Measurements from ENCODE around the gene TMEM140. TPM values are rescaled to one million over a fixed set of nuclear protein-coding genes. Genes with fewer than 3 reads are reported as not detected.
A peak's percentile ranks its signal among the peaks of the same experiment; 100 is the strongest.

TMEM140 gene
- polyA plus RNA-seq, 2 donors, result 1.3 to 1.9 TPM

DNA sequence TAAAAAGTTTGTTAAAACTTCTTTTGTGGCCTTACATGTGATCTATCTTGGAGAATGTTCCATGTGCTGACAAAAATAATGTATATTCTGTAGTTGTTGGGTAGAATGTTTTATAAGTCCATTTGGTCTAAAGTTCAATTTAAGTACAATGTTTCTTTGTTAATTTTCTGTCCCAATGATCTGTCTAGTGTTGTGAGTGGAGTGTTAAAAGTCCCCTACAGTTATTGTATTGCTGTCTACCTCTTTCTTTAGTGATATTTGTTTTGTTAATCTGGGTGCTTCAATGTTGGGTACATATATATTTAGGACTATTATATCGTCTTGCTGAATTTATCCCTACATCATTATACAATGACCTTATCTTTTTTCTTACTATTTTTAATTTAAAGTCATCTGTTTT, 6.9 kb downstream of the TMEM140 start:
- WGBS, 2 donors, result 82 to 90% methylated on average over 1 of the region's 1 CpG
- H3K27me3 ChIP-seq (ENCODE audit: control insufficient read depth in 1 of 2, insufficient read depth in 2 of 2, low read length in 2 of 2), result no peaks in the 10 kb centered on the region
- H3K4me1 ChIP-seq (ENCODE audit: control insufficient read depth in 2 of 2, insufficient read depth in 2 of 2, low read length in 1 of 2), result peaks cover 0 to 2% of the 10 kb centered on the region in 2 donors
- no peak overlapping the region for H3K27ac ChIP-seq (ENCODE audit: low read depth in 2 of 2, low read length in 1 of 2)
- no peak overlapping the region for H3K4me3 ChIP-seq (ENCODE audit: low read depth in 1 of 2, low read length in 2 of 2)
- H3K9me3 ChIP-seq (ENCODE audit: control insufficient read depth in 2 of 2, insufficient read depth in 1 of 2, low read depth in 1 of 2, low read length in 1 of 2), result peaks cover 0 to 6% of the 10 kb centered on the region in 2 donors
- no peaks in the 10 kb centered on the region for H3K36me3 ChIP-seq (ENCODE audit: control insufficient read depth in 2 of 2, insufficient read depth in 2 of 2, low read length in 1 of 2)

DNA sequence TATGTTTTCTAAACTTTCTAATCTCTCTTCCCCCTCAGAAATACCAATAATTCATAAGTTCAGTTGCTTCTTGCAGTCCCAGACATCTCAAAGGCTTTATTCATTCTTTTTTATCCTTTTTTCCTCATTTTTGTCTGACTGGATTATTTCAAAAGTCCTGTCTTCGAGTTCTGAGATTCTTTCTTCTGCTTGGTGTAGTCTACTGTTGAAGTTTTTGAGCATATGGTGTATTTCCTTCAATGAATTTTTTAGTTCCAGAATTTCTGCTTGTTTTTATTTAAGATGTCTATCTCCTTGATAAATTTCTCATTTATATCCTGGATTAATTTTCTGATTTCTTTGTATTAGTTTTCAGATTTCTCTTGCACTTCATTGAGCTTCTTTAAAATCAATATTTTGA, 8.4 kb downstream of the TMEM140 start:
- WGBS, 2 donors, result 92 to 93% methylated on average over 1 of the region's 1 CpG

DNA sequence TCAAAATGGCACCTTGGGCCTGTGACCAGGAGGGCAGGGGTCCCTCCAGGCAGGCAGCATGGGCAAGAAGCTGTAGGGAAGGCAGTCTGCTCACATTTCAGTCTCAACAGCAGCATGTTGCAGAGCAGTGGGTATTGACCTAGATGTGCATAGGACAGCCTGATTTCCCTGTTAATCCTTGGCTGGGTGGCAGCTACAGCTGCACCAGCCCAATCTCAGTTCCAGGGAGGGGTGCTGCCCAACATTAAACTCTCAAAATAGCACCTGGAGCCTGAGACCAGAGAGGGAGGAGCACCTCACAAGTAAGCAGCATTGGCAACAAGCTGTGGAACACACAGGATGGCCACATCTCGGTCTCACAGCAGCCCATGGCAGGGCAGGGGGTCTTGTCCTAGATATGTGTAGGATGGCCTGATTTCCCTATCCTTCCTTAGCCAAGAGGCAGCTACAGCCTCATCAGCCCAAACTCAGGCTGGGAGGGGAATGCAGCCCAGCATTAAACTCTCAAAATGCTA, 10.3 kb downstream of the TMEM140 start:
- Histone ChIP-seq H3K27me3 (ENCODE audit: control insufficient read depth in 1 of 2, insufficient read depth in 2 of 2, low read length in 2 of 2) (no peaks in the 10 kb centered on the region), H3K27ac (ENCODE audit: low read depth in 2 of 2, low read length in 1 of 2) (no peak overlapping the region), H3K4me1 (ENCODE audit: control insufficient read depth in 2 of 2, insufficient read depth in 2 of 2, low read length in 1 of 2) (peaks cover 5% of the 10 kb centered on the region in 2 donors), H3K36me3 (ENCODE audit: control insufficient read depth in 2 of 2, insufficient read depth in 2 of 2, low read length in 1 of 2) (peaks cover 0 to 3% of the 10 kb centered on the region in 2 donors), H3K9me3 (ENCODE audit: control insufficient read depth in 2 of 2, insufficient read depth in 1 of 2, low read depth in 1 of 2, low read length in 1 of 2) (peaks cover 0 to 6% of the 10 kb centered on the region in 2 donors), H3K4me3 (ENCODE audit: low read depth in 1 of 2, low read length in 2 of 2) (no peak overlapping the region)
- WGBS, 2 donors, result 96 to 100% methylated on average over 1 of the region's 1 CpG

More for the DNA sequence above, 8.4 kb downstream of the TMEM140 start:
- Histone ChIP-seq H3K36me3 (ENCODE audit: control insufficient read depth in 2 of 2, insufficient read depth in 2 of 2, low read length in 1 of 2) (no peaks in the 10 kb centered on the region), H3K27me3 (ENCODE audit: control insufficient read depth in 1 of 2, insufficient read depth in 2 of 2, low read length in 2 of 2) (no peaks in the 10 kb centered on the region), H3K4me3 (ENCODE audit: low read depth in 1 of 2, low read length in 2 of 2) (no peak overlapping the region), H3K9me3 (ENCODE audit: control insufficient read depth in 2 of 2, insufficient read depth in 1 of 2, low read depth in 1 of 2, low read length in 1 of 2) (peaks cover 0 to 6% of the 10 kb centered on the region in 2 donors), H3K27ac (ENCODE audit: low read depth in 2 of 2, low read length in 1 of 2) (no peak overlapping the region), H3K4me1 (ENCODE audit: control insufficient read depth in 2 of 2, insufficient read depth in 2 of 2, low read length in 1 of 2) (peaks cover 2% of the 10 kb centered on the region in 2 donors)

DNA sequence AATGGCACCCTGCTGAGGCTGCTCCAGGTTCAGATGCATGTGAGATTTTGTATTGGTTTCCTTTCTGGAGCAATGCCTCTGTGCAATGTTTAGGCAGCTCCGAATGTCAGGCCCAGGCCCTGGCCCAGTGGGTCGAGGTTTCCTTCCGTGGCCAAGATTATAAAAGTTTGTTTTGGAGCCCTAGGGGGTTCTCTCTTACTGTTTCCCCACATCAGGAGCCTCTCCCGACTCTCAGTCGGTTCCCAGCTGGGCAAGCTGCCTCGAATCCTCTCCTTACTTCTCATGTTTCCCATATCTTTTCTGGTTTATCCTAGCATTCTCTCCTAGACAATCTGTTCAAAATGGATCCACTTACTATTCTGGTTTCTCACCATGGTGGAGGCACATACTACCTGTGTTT, 11.0 kb downstream of the TMEM140 start:
- Histone ChIP-seq H3K27ac (ENCODE audit: low read depth in 2 of 2, low read length in 1 of 2) (peak overlapping the region in 1 of 2 donors; percentile 5), H3K36me3 (ENCODE audit: control insufficient read depth in 2 of 2, insufficient read depth in 2 of 2, low read length in 1 of 2) (peaks cover 0 to 3% of the 10 kb centered on the region in 2 donors), H3K4me1 (ENCODE audit: control insufficient read depth in 2 of 2, insufficient read depth in 2 of 2, low read length in 1 of 2) (peaks cover 5% of the 10 kb centered on the region in 2 donors), H3K9me3 (ENCODE audit: control insufficient read depth in 2 of 2, insufficient read depth in 1 of 2, low read depth in 1 of 2, low read length in 1 of 2) (peaks cover 0 to 6% of the 10 kb centered on the region in 2 donors), H3K27me3 (ENCODE audit: control insufficient read depth in 1 of 2, insufficient read depth in 2 of 2, low read length in 2 of 2) (no peaks in the 10 kb centered on the region), H3K4me3 (ENCODE audit: low read depth in 1 of 2, low read length in 2 of 2) (no peak overlapping the region)
- WGBS, 2 donors, result 85 to 89% methylated on average over 6 of the region's 6 CpGs

DNA sequence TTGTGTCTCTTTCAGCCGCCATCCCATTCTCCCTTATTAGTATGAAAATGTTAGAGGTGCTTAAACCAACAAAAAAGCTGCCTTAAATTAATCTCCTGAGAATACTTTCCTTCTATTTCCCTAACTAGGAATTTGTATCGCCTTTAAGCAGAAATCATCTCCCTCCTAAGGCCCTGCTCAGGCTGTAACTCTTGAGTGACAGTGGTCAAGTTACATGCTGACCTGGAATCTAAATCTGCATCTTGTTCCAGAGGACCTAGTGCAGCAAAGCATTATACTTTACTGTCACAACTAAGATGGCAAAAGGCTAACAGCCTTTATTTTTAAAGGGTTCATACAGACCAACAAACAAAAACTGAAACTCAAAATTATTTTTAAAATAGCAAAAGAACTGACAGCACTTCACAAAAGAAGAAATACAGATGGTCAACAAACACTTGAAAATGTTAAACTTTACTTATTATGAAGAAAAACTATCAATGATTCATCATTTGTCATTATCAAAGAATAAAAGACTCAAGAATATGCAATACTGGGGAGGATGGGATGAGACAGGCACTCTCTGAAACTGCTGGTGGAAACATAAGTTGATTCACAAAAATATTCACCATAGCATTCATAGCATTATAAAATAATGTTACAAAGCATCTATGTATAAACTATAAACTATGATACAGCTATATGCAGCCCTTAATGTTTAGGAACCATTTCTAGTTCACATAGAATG, 11.7 kb downstream of the TMEM140 start:
- Histone ChIP-seq H3K27ac (ENCODE audit: low read depth in 2 of 2, low read length in 1 of 2) (peak overlapping the region in 1 of 2 donors; percentile 17), H3K4me3 (ENCODE audit: low read depth in 1 of 2, low read length in 2 of 2) (no peak overlapping the region), H3K36me3 (ENCODE audit: control insufficient read depth in 2 of 2, insufficient read depth in 2 of 2, low read length in 1 of 2) (peaks cover 0 to 8% of the 10 kb centered on the region in 2 donors), H3K9me3 (ENCODE audit: control insufficient read depth in 2 of 2, insufficient read depth in 1 of 2, low read depth in 1 of 2, low read length in 1 of 2) (peaks cover 0 to 6% of the 10 kb centered on the region in 2 donors), H3K27me3 (ENCODE audit: control insufficient read depth in 1 of 2, insufficient read depth in 2 of 2, low read length in 2 of 2) (no peaks in the 10 kb centered on the region), H3K4me1 (ENCODE audit: control insufficient read depth in 2 of 2, insufficient read depth in 2 of 2, low read length in 1 of 2) (peaks cover 5% of the 10 kb centered on the region in 2 donors)
- WGBS, 2 donors, result 90 to 93% methylated on average over 2 of the region's 2 CpGs

DNA sequence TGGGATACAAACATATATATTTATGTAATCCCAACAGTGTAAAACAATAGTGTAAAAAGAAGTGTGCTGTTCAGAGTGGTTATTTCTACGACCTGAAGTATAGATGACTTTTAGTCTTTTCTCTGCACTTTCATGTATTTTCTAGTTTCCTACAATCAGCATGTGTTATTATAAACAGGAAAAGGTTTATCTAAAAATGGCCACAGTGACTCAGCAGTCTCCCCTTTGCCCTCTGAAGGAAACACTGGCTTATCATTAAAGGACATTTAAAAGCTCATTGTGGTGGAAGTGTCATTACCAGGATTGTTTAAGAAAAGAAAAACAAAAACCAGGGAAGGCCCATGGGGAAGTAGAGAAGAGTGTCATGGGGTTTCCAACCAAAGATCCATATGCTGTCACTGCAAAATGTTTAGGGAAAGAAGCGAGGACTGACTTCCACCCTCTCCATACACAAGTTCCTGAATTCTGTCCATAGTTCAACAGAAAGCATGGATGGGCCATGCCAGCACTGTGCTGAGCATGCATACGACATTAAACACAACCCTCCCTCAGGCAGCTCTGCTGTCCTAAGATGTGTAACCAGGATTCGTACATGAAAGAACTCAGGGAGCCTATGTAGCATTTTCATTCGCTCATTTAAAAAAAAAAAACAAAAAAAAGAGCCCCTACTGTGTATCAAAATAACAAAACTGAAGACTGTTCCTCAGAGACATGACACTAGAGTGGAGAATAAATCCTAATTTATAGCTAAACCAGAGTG, 12.4 kb downstream of the TMEM140 start:
- H3K27me3 ChIP-seq (ENCODE audit: control insufficient read depth in 1 of 2, insufficient read depth in 2 of 2, low read length in 2 of 2), result no peaks in the 10 kb centered on the region
- no peak overlapping the region for H3K4me3 ChIP-seq (ENCODE audit: low read depth in 1 of 2, low read length in 2 of 2)
- 74 to 75% methylated on average over 5 of the region's 5 CpGs for WGBS, 2 donors
- peaks cover 0 to 6% of the 10 kb centered on the region in 2 donors for H3K9me3 ChIP-seq (ENCODE audit: control insufficient read depth in 2 of 2, insufficient read depth in 1 of 2, low read depth in 1 of 2, low read length in 1 of 2)
- peaks cover 0 to 13% of the 10 kb centered on the region in 2 donors for H3K36me3 ChIP-seq (ENCODE audit: control insufficient read depth in 2 of 2, insufficient read depth in 2 of 2, low read length in 1 of 2)
- H3K27ac ChIP-seq (ENCODE audit: low read depth in 2 of 2, low read length in 1 of 2), result peak overlapping the region in 1 of 2 donors; percentile 59
- peaks cover 5% of the 10 kb centered on the region in 2 donors for H3K4me1 ChIP-seq (ENCODE audit: control insufficient read depth in 2 of 2, insufficient read depth in 2 of 2, low read length in 1 of 2)

DNA sequence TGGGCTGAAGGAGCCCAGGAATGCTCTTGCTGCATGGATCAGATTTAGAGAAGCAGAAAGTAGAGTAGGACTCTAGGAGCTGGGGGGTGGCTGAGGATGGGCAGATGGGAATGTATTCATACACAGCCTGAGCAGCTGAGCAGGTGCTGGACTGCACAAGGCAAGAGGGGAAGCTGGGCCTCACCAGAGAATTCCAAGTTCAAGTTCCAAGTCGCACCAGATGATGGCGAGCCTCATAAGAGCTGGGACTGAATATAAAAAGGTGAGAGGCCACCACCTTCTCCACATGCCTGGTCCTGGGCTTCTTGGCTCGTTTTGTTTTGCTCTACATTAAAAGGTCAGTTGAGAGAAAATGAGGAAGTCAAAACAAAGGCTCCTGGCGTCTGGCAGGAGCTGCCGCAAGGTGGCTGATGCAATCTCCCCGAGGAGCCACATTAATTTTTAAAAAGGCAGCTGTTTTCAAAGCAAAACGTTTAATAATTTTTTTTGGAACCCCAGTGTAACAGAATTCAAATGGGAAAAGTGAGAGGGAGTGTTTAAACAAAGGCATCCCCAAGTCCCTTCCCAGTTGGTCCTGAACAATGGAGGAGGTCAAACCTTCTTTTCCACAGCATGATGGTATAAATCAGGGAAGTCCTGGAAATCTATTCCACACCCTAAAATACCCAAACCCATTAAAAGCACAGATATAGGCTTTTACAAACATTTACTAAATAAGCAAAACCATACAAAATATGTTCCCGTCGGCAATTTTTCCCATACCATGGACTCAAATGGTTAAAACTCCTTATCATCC, 13.2 kb downstream of the TMEM140 start:
- Histone ChIP-seq H3K4me3 (ENCODE audit: low read depth in 1 of 2, low read length in 2 of 2) (no peak overlapping the region), H3K36me3 (ENCODE audit: control insufficient read depth in 2 of 2, insufficient read depth in 2 of 2, low read length in 1 of 2) (peaks cover 0 to 20% of the 10 kb centered on the region in 2 donors), H3K27me3 (ENCODE audit: control insufficient read depth in 1 of 2, insufficient read depth in 2 of 2, low read length in 2 of 2) (no peaks in the 10 kb centered on the region), H3K9me3 (ENCODE audit: control insufficient read depth in 2 of 2, insufficient read depth in 1 of 2, low read depth in 1 of 2, low read length in 1 of 2) (peaks cover 0 to 3% of the 10 kb centered on the region in 2 donors), H3K4me1 (ENCODE audit: control insufficient read depth in 2 of 2, insufficient read depth in 2 of 2, low read length in 1 of 2) (peaks cover 5 to 7% of the 10 kb centered on the region in 2 donors), H3K27ac (ENCODE audit: low read depth in 2 of 2, low read length in 1 of 2) (peak overlapping the region in 1 of 2 donors; percentile 26)
- 63 to 68% methylated on average over 9 of the region's 9 CpGs for WGBS, 2 donors

DNA sequence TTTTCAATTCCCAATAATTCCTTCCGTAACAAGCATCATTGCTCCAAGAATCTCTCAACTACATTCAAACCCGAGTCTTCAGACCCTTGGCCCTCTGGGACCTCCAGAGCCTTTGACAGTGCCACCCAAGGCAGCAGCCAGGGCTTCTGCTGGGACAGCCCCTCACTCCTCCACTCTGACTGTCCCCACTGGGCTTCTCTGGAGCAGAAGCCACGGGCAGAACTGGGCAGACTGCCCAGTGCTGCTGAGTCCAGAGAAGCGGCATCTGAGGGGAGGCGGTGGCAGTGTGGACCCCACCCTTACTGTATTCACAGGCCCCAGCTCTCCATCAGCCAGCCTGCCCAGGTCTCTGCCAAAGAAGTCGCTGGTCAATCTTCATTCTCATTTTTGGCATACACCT, 13.8 kb downstream of the TMEM140 start:
- H3K27ac ChIP-seq (ENCODE audit: low read depth in 2 of 2, low read length in 1 of 2), result no peak overlapping the region
- no peaks in the 10 kb centered on the region for H3K27me3 ChIP-seq (ENCODE audit: control insufficient read depth in 1 of 2, insufficient read depth in 2 of 2, low read length in 2 of 2)
- H3K4me3 ChIP-seq (ENCODE audit: low read depth in 1 of 2, low read length in 2 of 2), result no peak overlapping the region
- H3K9me3 ChIP-seq (ENCODE audit: control insufficient read depth in 2 of 2, insufficient read depth in 1 of 2, low read depth in 1 of 2, low read length in 1 of 2), result peaks cover 0 to 3% of the 10 kb centered on the region in 2 donors
- peaks cover 0 to 26% of the 10 kb centered on the region in 2 donors for H3K36me3 ChIP-seq (ENCODE audit: control insufficient read depth in 2 of 2, insufficient read depth in 2 of 2, low read length in 1 of 2)
- 83 to 85% methylated on average over 6 of the region's 6 CpGs for WGBS, 2 donors
- H3K4me1 ChIP-seq (ENCODE audit: control insufficient read depth in 2 of 2, insufficient read depth in 2 of 2, low read length in 1 of 2), result peaks cover 5 to 7% of the 10 kb centered on the region in 2 donors

DNA sequence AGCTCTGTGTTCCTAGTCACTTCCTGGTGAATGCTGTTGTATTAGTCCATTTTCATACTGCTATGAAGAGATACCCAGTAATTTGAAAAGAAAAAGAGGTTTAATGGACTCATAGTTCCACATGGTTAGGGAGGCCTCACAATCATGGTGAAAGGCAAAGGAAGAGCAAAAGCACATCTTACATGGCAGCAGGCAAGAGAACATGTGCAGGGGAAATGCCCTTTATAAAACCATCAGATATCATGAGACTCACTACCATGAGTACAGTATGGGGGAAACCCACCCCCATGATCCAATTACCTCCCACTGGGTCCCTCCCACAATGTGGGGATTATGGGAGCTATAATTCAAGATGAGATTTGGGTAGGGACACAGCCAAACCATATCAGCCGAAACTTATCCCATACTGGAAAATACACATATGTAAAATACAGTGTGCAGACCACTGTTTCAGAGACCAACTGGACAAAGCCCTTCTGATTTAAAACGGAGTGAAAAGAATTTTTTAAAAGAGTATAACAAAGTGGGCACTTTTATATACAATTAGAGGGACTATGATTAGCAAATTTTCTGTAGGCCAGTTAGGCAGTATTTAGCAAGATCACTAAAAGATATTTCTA, 14.6 kb downstream of the TMEM140 start:
- H3K36me3 ChIP-seq (ENCODE audit: control insufficient read depth in 2 of 2, insufficient read depth in 2 of 2, low read length in 1 of 2), result peaks cover 3 to 35% of the 10 kb centered on the region in 2 donors
- 96 to 98% methylated on average over 2 of the region's 2 CpGs for WGBS, 2 donors

More for the DNA sequence above, 14.6 kb downstream of the TMEM140 start:
- no peaks in the 10 kb centered on the region for H3K9me3 ChIP-seq (ENCODE audit: control insufficient read depth in 2 of 2, insufficient read depth in 1 of 2, low read depth in 1 of 2, low read length in 1 of 2)
- no peak overlapping the region for H3K4me3 ChIP-seq (ENCODE audit: low read depth in 1 of 2, low read length in 2 of 2)
- no peaks in the 10 kb centered on the region for H3K27me3 ChIP-seq (ENCODE audit: control insufficient read depth in 1 of 2, insufficient read depth in 2 of 2, low read length in 2 of 2)
- no peak overlapping the region for H3K27ac ChIP-seq (ENCODE audit: low read depth in 2 of 2, low read length in 1 of 2)
- H3K4me1 ChIP-seq (ENCODE audit: control insufficient read depth in 2 of 2, insufficient read depth in 2 of 2, low read length in 1 of 2), result peaks cover 5 to 7% of the 10 kb centered on the region in 2 donors

All from esophagus (tissue), 2 donors.